Measurements from ENCODE around the gene CD300E.

Gene CD300E, protein sequence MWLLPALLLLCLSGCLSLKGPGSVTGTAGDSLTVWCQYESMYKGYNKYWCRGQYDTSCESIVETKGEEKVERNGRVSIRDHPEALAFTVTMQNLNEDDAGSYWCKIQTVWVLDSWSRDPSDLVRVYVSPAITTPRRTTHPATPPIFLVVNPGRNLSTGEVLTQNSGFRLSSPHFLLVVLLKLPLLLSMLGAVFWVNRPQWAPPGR

DNA sequence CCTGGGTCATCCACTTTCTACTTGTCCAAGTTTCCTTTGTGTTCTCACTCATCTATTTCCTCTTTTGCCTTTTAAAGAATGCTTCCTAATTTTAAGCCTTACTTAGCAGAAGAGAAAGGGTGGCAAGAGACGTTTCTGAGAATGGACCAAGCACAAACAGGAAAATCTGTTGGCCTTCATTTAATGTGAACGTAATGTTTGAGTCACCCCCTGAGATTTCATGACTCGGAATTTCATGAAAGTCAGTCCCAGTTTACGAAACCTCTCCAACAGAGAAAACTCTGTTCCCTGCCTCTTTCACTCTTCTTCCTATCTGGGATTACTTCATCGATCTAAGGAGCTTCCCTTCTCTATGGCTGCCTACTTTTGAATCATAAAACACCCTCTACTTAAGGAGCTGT lies at the start of gene CD300E:
Gene CD300E (minus strand): TSS at position 46 of the 401 bp plus-strand sequence. CDS start 117 bp downstream, outside the sequence.
- no peak for DNase-seq (ENCODE audit: low read depth in 2 of 2, low spot score in 1 of 2)

DNA sequence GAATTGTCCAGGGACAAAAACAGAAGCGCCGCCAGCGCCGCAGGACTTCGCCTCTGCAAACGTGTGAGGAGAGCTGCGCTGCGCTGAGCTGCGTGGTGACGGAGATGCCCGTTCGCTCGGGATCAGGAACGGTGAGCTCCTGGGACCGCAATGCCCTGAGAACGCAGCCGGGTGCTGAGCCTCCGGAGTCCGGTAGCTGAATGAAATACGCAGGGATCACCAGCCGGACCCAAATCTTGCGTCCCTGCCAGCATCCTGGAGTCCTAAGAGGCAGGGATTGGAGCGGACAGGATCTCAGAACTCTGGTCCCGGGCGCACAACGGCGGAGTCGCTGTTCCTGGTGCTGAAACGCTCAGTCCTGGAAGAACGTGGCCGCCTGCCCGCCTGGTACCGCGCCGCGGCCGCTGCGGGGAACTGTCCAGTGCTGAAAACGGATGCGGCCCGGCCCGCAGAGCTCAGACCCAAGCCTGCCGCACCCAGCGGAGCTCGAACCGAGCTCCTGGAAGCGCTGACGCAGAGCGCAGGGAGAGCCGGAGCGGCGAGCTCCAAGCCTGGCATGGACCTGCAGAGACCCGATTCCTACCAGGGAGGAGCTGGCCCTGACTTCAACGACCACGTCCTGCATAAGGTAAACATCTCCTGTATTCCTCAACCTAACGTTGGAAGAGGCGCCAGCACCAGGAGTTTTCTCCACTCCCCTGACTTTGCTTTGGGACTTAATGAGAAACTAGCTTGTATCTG lies 47.7 kb upstream of the CD300E start:
- DNase-seq (ENCODE audit: low read depth in 2 of 2, low spot score in 1 of 2) = peak; percentile 24 to 37

- DNase-seq (ENCODE audit: low read depth in 2 of 2, low spot score in 1 of 2) = no peak
Observed at GRCh38 chr17:74670329-74670728, 46.8 kb upstream of the CD300E start.

- no peak for DNase-seq (ENCODE audit: low read depth in 2 of 2, low spot score in 1 of 2)
Observed at GRCh38 chr17:74663561-74663960, 40.0 kb upstream of the CD300E start.

DNA sequence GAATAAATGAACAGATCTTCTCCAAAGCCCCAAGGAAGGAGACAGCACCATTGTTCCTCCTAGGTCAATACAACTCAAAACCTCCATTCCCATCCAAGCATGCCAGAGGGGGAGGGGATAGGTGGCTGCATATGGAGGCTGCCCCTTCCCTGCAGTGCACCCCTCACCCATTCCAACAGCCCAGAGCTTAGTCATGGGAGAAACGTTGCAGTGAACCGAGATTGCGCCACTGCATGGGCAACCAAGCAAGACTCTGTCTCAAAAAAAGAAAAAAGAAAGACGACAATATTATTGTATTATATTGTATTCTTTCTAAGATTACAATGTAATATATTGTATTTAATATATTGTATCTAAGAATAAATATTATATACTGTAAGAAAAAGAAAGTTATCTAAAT lies 36.4 kb upstream of the CD300E start:
- no peak for DNase-seq (ENCODE audit: low read depth in 2 of 2, low spot score in 1 of 2)

DNA sequence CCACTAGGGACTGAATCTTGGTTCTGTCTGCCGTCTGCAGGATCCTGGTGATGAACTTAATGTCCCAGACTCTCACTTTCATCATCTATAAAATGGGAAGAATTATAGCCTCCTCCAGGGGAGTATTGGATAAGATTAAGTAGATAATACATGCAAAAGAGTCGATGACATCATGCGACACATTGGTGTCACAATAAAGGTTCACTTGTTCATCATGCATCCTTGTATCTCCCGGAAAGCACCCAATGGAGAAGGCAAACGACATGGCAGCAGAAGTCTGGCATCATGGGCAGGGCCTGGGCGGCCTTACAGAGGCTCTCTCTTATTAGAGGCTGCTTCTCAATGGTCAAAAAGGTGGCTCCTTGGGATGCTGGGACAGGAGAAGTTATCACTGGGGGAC lies 35.1 kb upstream of the CD300E start:
- no peak for DNase-seq (ENCODE audit: low read depth in 2 of 2, low spot score in 1 of 2)

DNA sequence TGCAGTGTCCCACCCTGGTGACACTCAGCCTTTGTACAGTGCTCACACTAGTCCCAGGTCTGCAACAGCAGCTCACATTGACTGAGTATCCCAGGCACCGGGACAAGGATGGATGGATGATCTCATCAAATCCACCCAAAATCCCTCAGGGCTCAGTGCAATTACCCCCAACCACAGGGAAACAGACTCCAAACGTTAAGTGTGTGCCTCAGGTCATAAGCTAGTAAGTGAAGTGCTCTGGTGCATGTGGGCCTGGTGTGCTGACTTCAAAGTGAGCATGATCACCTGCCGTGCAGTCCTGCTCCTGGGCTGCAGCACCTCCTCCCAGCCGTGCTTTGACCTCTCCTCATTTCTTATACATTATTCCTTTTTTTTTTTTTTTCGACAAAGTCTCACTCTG lies 31.2 kb upstream of the CD300E start:
- DNase-seq (ENCODE audit: low read depth in 2 of 2, low spot score in 1 of 2) = no peak

DNA sequence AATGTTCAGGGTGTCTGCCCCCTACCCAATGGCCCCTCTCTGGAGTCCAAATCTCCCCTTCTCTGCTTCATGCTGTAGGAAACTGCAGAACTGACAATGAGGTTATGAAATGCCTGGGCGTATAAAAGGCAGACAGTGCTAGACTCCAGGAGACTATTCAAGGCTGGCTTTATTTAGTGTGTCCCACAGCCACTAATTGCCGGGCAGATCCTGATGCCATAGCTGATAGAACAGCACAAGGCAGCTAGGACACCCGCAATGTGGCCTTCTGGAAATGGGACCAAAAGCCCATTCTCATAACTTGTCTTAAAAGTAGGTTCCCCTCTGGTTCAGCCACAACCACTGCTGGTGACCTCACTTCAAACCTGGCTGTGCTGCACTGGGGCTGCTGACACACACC lies 28.5 kb upstream of the CD300E start:
- no peak for DNase-seq (ENCODE audit: low read depth in 2 of 2, low spot score in 1 of 2)

- no peak for DNase-seq (ENCODE audit: low read depth in 2 of 2, low spot score in 1 of 2)
Observed at GRCh38 chr17:74649909-74650308, 26.4 kb upstream of the CD300E start.

DNA sequence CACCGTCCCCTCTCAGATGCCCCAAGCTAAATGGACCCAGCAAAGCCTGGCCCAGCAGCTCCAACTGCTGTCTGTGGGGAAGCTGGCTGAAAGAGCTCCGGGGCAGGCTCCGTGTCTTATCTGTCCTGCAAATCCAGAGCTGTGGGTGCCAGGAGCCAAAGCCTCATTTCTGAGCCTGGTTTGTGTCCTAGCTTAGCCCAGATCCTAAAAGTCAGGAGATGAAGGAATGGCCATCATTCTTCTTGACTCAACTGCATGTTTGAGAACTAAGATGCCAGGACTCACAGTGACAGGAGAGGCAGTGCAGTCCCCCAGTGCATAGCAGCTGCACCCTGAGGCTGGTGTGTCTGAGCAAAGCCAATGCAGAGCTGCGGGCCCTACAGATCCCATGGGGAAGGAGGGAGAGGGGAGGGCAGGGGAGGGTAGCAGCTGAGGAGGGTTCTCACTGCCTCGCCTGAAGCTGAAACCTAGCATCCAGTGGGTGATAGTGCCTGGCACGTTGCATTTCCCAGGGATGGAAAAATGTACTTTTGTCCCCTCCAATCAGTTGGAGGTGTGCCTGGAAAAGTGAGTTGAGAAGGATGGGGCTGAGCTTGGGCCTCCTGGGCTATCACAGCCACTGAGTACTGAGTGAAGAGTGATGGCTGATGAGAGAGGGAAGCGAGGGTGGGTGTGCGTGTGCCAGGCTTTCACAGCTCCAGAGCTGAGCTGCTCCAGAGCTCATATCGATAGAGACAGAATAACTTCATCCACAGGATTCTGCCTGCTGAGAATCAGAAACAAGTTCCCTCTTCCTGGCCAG lies 24.5 kb upstream of the CD300E start:
- DNase-seq (ENCODE audit: low read depth in 2 of 2, low spot score in 1 of 2) = no peak

DNA sequence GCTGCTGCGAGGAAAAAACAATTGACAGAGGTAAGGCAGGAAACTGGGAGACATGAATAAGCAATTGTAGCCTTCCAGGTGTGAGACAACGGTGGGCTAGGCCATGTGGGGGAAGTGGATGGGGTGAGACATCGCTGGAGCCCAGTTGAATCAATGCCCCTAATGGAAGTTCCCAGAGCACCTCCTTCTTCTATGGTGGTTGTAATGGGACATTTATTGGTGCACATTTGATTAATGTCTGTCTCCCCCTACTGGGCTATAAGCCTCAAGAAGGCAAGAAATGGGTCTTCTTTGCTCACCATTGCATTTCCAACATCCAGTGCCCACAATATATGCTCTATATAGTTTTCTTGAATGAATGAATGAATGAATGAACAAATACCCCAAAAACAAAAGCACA lies 22.7 kb upstream of the CD300E start:
- DNase-seq (ENCODE audit: low read depth in 2 of 2, low spot score in 1 of 2) = no peak

DNA sequence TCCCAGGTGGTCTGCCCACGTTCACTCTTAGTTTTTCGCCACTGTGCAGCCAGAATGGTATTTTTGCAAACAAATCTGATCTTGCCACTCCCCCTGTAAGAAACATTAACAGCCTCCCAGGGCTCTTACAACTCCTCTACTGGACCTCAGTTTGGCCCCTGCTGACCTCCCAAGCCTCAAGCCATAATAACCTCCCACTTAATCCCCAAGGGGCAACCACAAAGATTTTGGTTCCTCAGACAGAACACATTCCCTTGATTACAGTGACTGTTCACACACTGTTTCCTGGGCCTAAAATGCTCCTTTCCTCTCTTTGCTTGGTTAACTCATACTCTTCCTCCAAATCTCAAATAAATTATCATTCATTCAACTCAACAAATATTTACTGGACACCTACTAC lies 21.5 kb upstream of the CD300E start:
- DNase-seq (ENCODE audit: low read depth in 2 of 2, low spot score in 1 of 2) = no peak

- no peak for DNase-seq (ENCODE audit: low read depth in 2 of 2, low spot score in 1 of 2)
Observed at GRCh38 chr17:74644419-74644818, 20.9 kb upstream of the CD300E start.

DNA sequence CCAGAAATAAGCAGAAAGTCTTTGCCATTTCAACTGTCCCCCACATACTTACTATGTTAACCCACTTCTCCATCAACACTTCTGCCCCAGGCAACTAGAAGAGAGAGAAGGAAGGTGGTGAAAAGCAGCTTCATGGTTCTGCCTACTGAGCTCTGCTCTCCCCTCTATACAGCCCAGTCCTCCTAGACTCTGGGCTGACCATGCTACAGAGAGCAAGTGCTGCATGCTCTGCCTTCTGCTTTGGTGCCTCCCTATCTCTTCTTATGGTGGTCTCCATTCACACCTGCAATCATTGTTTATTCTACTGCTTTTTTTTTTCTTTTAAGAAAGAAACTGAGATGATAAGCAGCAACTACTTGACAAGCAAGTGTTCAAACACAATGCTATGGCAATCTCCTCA lies 20.3 kb upstream of the CD300E start:
- DNase-seq (ENCODE audit: low read depth in 2 of 2, low spot score in 1 of 2) = no peak

DNA sequence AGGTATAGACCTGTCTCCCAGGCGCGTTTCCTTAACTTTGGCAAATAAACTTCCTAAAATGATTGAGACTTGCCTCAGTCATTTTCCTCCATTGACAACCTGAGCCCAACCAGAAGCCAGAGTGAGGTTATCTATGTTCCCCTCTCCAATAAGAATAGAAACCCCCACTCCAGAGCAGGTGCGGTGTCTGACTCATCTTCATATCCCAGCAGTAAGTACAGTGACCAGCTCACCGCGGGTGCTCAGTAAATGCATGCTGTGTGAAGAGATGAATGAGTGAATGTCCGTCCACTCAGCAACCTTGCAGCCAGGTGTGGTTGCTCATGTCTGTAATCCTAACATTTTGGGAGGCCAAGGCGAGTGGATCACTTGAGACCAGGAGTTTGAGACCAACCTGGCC lies 19.5 kb upstream of the CD300E start:
- DNase-seq (ENCODE audit: low read depth in 2 of 2, low spot score in 1 of 2) = no peak

DNA sequence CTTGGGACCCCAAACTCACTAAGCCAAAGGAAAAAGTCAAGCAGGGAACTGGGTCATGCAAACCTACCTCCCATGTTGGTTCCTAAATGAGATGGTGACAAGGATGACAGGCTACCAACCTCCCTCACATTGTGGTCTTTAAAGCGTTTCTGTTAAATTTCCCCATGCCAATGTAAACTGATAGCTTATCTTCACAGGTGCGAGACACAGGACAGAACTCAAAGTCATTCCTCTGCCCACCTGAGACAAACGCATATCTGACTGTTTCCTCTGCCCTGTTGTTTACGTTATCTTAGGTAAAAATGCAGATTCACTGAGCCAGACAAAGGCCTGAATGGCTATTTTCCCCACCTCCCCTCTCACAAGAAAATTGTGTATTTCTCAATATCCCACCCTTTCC lies 19.0 kb upstream of the CD300E start:
- DNase-seq (ENCODE audit: low read depth in 2 of 2, low spot score in 1 of 2) = no peak

DNA sequence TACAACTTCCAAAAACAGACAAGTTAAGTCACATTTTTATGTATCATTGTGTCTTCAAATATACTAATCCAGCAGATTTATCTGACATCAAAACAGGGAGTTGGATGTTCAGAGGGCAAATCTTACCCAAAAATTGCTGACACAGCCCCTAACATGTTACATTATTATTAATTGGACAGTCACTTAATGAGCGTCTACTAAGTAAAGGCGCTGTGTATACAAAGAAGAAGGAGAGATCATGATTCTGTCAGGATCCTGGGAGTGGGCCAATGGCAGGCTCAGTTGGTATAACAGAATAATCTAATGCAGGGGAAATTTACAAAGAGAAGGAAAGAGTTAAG lies 18.4 kb upstream of the CD300E start:
- DNase-seq (ENCODE audit: low read depth in 2 of 2, low spot score in 1 of 2) = no peak

- DNase-seq (ENCODE audit: low read depth in 2 of 2, low spot score in 1 of 2) = no peak
Observed at GRCh38 chr17:74641224-74641957, 17.9 kb upstream of the CD300E start.

GRCh38 chr17:74639704-74640151 lies 16.2 kb upstream of the CD300E start:
- no peak for DNase-seq (ENCODE audit: low read depth in 2 of 2, low spot score in 1 of 2)

DNA sequence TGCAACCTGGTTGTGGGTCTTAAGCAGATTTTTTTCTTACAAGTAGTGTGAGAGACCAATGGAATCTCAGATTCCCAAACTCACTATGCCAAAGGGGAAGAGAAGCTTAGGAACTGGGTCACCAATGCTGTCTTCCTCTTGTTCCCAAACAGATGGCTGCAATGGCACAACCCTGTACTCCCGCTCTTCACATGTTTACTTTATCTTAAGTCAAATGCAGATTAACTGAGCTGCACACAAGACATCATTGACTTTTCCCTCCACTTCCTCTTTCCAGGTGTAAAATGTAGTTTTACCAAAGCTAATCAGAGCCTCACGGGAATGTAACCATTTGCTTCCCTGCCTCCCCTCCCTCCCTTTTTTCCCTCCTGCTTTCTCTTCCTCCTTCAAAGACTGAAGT lies 14.4 kb upstream of the CD300E start:
- DNase-seq (ENCODE audit: low read depth in 2 of 2, low spot score in 1 of 2) = no peak

- no peak for DNase-seq (ENCODE audit: low read depth in 2 of 2, low spot score in 1 of 2)
Observed at GRCh38 chr17:74637265-74637664, 13.7 kb upstream of the CD300E start.
